ENCODE results near the gene ACO2. TPM values are rescaled to one million over a fixed set of nuclear protein-coding genes. Genes with fewer than 3 reads are reported as not detected.

Gene ACO2
- total RNA-seq, 1 donor from 2014 or later, result 67.2 TPM

DNA sequence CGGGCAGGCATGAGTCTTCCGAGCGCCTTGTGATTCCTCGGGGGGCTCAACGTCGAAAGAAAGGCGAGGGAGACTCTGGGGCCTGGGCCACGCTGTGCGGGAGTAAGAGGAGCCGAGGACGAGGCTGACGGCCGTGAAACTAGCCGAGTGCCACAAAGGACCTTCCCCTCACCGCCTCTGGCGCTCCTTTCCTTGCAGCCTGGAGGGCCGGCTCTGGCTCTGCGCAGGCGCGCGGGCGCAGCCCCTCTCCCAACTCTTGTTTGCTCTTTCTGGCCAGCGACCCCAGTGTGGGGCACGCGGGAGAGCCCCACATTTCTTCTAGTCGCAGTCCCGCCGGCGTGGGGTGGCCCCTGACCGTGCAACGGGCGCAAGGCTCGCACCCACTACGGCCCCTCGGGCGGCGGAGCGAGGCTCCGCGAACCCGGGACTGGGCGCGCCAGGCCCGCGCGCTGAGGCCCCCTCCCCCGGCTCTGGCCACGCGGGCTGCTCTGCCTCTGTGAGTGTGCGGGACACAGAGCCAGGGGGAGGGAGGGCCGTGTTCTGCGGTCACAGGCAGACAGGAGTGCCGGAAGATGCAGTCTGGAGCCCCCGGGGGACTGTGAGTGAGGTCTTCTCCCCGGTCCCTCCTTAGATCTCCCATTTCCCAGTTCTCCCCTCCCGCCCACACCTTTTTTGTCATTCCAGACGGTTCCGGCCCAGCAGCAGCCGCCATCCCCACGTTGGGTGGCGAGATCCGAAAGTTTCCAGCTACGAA, 21.3 kb upstream of the ACO2 start:
- DNase-seq (ENCODE audit: low read depth), result peak; percentile 60
- H3K79me2 ChIP-seq (ENCODE audit: insufficient read depth, low read length), result peaks cover 45% of the 10 kb centered on the region
- H3K4me1 Mint-ChIP-seq (ENCODE audit: low read depth, unreplicated experiment), result peaks cover 10% of the 10 kb centered on the region
- no peaks in the 10 kb centered on the region for H3K27me3 Mint-ChIP-seq (ENCODE audit: low read depth, unreplicated experiment)
- peak overlapping the region; percentile 96 for H3K9ac ChIP-seq (ENCODE audit: low read length)
- peaks cover 4% of the 10 kb centered on the region for H3K36me3 Mint-ChIP-seq (ENCODE audit: low read depth, unreplicated experiment)
- no peak for FAIRE-seq
- H3K27ac ChIP-seq (ENCODE audit: low read depth, low read length), result peak overlapping the region; percentile 97
- peak overlapping the region; percentile 98 for H3K4me2 ChIP-seq (ENCODE audit: low read length)
- H3K9me3 Mint-ChIP-seq (ENCODE audit: unreplicated experiment), result no peaks in the 10 kb centered on the region
- H3K27me3 ChIP-seq (ENCODE audit: insufficient read depth, low read length), result no peaks in the 10 kb centered on the region
- peak overlapping the region; percentile 98 for H3K4me3 Mint-ChIP-seq (ENCODE audit: unreplicated experiment)
- H3K4me3 ChIP-seq (ENCODE audit: insufficient read depth, low read depth, low read length), result peak overlapping the region; percentile 96
- peaks cover 33% of the 10 kb centered on the region for H4K20me1 ChIP-seq (ENCODE audit: insufficient read depth, low read length)
- H3K4me1 ChIP-seq (ENCODE audit: insufficient read depth, low read length), result peaks cover 11% of the 10 kb centered on the region
- H3K27ac Mint-ChIP-seq (ENCODE audit: unreplicated experiment), result peak overlapping the region; percentile 99
- H3K36me3 ChIP-seq (ENCODE audit: insufficient read depth, low read length), result peaks cover 4% of the 10 kb centered on the region
- H2AFZ ChIP-seq (ENCODE audit: low read depth, low read length), result peak overlapping the region; percentile 78
- no peaks in the 10 kb centered on the region for H3K9me3 ChIP-seq (ENCODE audit: insufficient read depth, low read depth, low read length)
- no peak for TF ChIP-seq EZH2 (IDR thresholded peaks at IDR 0.05; ENCODE audit: insufficient read depth, low read length)
- TF ChIP-seq, protein P1, sequence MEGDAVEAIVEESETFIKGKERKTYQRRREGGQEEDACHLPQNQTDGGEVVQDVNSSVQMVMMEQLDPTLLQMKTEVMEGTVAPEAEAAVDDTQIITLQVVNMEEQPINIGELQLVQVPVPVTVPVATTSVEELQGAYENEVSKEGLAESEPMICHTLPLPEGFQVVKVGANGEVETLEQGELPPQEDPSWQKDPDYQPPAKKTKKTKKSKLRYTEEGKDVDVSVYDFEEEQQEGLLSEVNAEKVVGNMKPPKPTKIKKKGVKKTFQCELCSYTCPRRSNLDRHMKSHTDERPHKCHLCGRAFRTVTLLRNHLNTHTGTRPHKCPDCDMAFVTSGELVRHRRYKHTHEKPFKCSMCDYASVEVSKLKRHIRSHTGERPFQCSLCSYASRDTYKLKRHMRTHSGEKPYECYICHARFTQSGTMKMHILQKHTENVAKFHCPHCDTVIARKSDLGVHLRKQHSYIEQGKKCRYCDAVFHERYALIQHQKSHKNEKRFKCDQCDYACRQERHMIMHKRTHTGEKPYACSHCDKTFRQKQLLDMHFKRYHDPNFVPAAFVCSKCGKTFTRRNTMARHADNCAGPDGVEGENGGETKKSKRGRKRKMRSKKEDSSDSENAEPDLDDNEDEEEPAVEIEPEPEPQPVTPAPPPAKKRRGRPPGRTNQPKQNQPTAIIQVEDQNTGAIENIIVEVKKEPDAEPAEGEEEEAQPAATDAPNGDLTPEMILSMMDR (IDR thresholded peaks at IDR 0.05; ENCODE audit: insufficient read depth, low read depth, low read length), result no peak

DNA sequence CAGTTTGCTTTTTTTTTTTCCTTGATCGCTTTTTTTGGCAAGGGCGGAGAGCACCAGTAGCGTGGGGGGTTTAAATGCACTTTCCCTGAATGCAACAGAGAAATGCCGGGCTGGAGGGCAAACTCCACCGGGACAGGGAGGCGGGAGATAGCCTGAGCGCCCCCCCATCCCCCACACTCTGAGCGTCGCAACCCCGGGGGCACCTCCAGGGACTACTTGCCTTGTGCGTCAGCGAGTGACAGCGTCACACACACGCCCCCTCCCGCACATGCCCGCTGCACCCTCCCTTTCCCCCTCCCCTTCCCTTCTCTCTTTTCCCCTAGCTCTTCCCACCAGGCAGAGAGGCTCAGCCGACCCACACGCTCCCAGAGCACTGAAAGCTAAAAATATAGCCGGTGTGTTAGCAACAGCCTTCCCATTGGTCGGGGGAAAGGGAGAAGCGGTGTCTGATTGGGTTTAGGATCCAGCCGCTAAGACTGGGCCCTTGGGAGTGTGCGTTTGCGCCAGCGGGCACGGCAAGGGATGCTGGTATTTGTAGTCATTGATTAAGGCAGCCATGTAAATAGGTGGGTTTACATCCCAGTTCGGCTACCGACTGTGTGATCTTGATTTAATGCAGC, 20.6 kb upstream of the ACO2 start:
- Mint-ChIP-seq H3K4me3 (ENCODE audit: unreplicated experiment) (peak overlapping the region; percentile 98), H3K36me3 (ENCODE audit: low read depth, unreplicated experiment) (peaks cover 4% of the 10 kb centered on the region), H3K27me3 (ENCODE audit: low read depth, unreplicated experiment) (no peaks in the 10 kb centered on the region), H3K9me3 (ENCODE audit: unreplicated experiment) (no peaks in the 10 kb centered on the region), H3K4me1 (ENCODE audit: low read depth, unreplicated experiment) (peaks cover 6% of the 10 kb centered on the region), H3K27ac (ENCODE audit: unreplicated experiment) (peak overlapping the region; percentile 99)
- H3K27ac ChIP-seq (ENCODE audit: low read depth, low read length), result peak overlapping the region; percentile 97
- FAIRE-seq (peak; percentile 82), DNase-seq (ENCODE audit: low read depth) (peak; percentile 99)
- peak overlapping the region; percentile 78 for H2AFZ ChIP-seq (ENCODE audit: low read depth, low read length)
- peaks cover 11% of the 10 kb centered on the region for H3K4me1 ChIP-seq (ENCODE audit: insufficient read depth, low read length)
- peak overlapping the region; percentile 98 for H3K4me2 ChIP-seq (ENCODE audit: low read length)
- no peaks in the 10 kb centered on the region for H3K36me3 ChIP-seq (ENCODE audit: insufficient read depth, low read length)
- TF ChIP-seq, protein P1 (IDR thresholded peaks at IDR 0.05; ENCODE audit: insufficient read depth, low read depth, low read length), result no peak
- no peak for TF ChIP-seq EZH2 (IDR thresholded peaks at IDR 0.05; ENCODE audit: insufficient read depth, low read length)
- H3K27me3 ChIP-seq (ENCODE audit: insufficient read depth, low read length), result no peaks in the 10 kb centered on the region
- H3K9ac ChIP-seq (ENCODE audit: low read length), result peak overlapping the region; percentile 96
- H3K4me3 ChIP-seq (ENCODE audit: insufficient read depth, low read depth, low read length), result peak overlapping the region; percentile 96
- H3K9me3 ChIP-seq (ENCODE audit: insufficient read depth, low read depth, low read length), result no peaks in the 10 kb centered on the region
- H4K20me1 ChIP-seq (ENCODE audit: insufficient read depth, low read length), result peaks cover 26% of the 10 kb centered on the region
- H3K79me2 ChIP-seq (ENCODE audit: insufficient read depth, low read length), result peaks cover 38% of the 10 kb centered on the region

All from astrocyte (in vitro differentiated cells and primary cell).